Epidermal melanocyte (primary cell): Measurements from ENCODE around the gene LTB4R2.
A peak's percentile ranks its signal among the peaks of the same experiment; 100 is the strongest.

Experiments used
- DNase-seq: peaks from one replicate; pipeline ENCODE4 v3.0.0; 2011; ENCODE audit warnings: low spot score; ENCODE audit not compliant: insufficient read length

The LTB4R2 gene

GRCh38 chr14:24299255-24300191, 10.4 kb upstream of the LTB4R2 start, which contains the start of the genes DHRS1 and NOP9:
Gene DHRS1 (minus strand): TSS chr14:24299780. CDS start chr14:24299106, 674 bp downstream.
Gene NOP9 (plus strand): TSS chr14:24299850. CDS start chr14:24299955, 105 bp downstream.
- peak; percentile 88 for DNase-seq

DNA sequence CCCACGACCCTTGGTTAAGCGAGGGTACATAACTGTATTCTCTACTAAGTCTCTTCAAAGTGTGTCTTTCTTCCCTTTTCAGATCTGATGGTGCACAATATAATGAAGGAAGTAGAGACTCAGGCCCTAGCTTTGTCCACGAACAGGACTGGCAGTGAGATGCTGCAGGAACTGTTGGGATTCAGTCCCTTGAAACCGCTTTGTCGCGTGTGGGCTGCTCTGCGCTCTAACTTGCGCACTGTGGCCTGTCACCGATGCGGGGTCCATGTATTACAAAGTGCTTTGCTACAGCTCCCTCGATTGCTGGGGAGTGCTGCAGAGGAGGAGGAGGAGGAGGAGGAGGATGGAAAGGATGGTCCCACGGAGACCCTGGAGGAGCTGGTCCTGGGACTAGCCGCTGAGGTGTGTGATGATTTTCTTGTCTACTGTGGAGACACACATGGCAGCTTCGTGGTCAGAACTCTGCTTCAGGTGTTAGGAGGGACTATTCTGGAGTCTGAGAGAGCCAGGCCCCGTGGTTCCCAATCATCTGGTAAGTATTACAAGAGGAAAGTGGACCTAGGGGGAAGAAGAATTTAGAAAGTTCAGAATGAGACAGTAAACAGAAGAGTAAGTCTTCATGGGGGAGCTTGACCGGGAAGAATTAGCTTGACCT, 9.5 kb upstream of the LTB4R2 start:
- DNase-seq = no peak

DNA sequence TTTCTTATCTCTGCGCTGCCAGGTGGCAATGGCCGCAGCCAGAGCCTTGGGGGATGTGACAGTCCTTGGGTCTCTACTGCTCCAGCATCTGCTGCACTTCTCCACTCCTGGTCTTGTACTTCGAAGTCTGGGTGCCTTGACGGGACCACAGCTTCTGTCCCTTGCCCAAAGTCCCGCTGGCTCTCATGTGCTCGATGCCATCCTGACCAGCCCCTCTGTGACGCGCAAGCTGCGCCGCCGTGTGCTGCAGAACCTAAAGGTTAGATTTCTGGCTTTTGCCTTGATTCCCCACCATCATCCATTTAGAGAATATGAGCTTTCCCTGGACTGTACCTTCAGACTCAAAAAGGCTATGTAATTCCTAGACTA, 5.9 kb upstream of the LTB4R2 start:
- DNase-seq = no peak

DNA sequence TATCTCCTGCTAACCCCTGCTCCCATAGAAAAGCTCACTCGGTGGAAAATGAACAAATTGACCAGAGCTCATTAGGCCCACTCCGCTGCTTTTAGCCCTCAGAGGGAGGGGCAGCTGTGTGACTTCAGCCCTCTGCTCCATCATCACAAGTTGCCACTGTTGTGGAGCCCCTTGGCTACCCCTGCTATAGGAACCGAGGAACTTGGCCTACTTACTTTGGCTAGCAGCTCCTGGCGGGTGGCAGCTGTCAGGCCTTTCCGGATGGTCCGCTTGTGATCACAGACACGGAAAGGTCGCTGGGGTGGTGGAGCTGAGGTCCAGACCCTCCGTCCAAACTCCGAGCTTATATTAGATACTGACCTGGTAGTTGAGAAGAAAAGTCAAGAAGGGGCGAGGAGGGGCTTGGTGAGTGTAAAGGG, 2.8 kb upstream of the LTB4R2 start:
- DNase-seq = no peak

DNA sequence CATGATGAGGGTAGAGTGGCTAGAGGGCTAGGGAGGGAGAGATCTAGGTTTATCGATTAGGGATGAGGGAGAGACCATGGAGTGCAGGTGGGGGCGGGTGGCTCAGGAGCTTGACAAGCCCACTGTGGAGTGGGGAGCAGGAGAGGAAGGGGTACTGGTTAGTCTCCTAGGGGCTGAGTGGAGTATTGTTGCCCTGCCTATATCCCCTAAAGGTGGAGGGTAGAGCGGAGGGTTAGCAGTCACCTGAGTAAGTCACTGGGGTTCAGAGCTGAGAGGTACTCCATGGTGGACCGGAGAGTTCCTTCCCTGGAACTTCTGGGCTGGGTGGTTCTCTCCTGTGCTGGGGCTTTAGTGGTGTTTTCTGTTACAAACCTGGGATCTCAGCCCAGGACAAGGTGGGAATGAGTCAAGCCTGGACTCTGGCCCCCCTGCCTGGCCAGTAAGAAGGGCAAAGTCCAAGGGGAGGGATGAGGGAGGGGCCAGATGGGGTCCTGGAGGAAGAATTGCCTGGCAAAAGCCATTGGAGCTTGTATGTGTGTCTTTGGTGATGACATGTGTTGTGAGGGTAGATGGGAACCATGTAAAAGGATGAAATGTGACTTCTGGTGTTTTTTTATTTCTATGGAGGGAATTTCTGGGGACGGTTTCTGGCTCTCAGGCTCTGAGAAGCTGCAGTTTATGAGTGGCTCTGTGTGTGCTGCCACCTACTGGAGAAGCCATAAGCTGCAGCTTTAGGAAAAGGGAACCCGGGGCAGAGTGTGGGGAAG, 2.2 kb upstream of the LTB4R2 start, which contains the start of gene CIDEB:
Gene CIDEB, minus strand, starts transcription at position 403 of the 767 bp plus-strand sequence. Its CDS starts 119 bp downstream, at position 284.
- peak; percentile 85 for DNase-seq

DNA sequence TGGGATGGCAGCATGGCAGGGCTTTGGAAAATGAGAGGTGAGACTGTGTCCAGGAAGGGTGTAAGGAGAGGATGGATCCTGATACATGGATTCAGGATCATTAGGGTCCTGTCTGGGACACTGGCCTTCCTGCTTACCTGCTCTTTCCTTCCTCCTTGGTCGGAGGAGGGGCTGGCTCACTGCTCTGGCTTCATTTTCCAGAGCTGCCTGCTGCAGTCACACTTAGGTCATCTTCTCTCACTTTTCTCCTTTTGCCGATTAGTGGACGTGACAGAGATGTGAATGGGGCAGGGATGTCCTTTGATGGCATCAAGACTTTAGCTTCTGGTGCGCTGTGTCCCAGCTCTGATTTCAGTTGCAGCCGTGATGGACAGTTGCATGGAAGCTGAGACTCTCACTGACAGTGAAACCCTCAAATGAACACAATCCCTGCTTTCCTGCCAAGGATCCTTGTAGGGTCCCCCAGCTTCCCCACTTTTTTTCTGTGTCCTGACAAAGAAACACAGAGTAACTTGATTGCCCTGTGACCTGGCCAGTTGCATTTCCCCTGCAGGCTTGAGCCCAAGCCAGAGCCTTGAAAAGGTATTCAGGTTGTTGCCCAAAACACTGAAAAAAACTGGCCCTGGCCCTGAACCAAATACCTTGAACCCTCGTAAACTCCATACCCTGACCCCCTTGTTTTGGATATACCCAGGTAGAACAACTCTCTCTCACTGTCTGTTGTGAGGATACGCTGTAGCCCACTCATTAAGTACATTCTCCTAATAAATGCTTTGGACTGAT, 1.4 kb upstream of the LTB4R2 start:
- DNase-seq = no peak

DNA sequence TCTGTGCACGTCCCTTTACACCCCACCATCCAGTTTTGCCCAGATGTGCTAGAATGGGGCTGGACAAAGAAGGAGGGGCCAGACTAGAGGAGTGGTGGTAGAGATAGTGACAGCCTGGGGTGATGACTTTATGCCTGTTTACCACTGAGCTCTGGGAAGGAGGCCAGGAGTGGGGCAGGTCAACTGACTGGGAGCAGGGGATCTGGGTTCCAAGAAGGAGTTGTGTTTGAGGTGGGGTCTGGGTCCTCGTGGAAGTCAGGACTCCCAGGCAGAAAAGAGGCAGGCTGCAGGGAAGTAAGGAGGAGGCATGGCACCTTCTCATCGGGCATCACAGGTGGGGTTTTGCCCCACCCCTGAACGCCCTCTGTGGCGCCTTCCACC, 315 bp downstream of the LTB4R2 start:
- DNase-seq = no peak

GRCh38 chr14:24310646-24311604, 985 bp downstream of the LTB4R2 start, which contains the start of gene LTB4R:
Gene LTB4R (plus strand): TSS chr14:24311502. CDS start chr14:24315652, 4,150 bp downstream.
- DNase-seq = no peak

GRCh38 chr14:24311837-24312615, 2.1 kb downstream of the LTB4R2 start:
- DNase-seq = no peak

DNA sequence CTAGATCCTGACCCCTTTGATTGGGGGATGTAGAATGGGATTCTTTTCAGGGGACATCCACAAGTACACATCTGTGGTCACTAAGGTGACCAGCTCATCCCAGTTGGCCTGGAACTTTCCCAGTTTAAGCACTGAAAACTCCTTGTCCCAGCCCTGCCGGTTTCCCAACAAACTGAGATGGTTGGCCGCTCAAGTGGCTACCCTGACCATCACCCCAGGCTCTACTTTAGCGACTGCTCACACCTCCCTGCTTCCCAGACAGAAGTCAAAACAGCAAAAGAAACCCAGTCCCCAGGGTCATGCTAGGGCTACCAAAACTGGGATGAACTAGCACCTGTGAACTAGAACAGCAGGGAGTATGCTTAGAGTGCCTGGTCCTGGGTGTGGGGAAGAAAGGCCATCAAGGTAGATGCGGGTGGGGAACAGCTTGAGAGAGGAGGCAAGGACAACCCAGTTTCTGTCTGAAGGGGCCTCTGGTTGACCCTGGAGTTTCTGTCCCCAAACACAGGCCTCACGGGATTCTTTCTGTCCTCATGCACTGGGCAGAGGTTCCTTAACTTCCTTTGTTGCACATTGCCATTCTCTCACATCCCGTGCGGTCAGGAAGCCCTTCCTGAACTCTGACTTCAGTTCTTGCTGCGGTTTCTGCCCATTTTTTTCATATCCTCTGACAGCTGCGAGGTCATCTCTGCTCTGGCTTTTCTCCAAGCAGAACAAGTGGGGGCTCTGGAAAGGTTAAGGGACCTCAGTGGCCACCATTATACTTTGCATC, 3.0 kb downstream of the LTB4R2 start:
- DNase-seq = no peak

GRCh38 chr14:24313913-24314312, 4.0 kb downstream of the LTB4R2 start:
- DNase-seq = no peak

GRCh38 chr14:24314377-24315193, 4.6 kb downstream of the LTB4R2 start:
- DNase-seq = no peak

DNA sequence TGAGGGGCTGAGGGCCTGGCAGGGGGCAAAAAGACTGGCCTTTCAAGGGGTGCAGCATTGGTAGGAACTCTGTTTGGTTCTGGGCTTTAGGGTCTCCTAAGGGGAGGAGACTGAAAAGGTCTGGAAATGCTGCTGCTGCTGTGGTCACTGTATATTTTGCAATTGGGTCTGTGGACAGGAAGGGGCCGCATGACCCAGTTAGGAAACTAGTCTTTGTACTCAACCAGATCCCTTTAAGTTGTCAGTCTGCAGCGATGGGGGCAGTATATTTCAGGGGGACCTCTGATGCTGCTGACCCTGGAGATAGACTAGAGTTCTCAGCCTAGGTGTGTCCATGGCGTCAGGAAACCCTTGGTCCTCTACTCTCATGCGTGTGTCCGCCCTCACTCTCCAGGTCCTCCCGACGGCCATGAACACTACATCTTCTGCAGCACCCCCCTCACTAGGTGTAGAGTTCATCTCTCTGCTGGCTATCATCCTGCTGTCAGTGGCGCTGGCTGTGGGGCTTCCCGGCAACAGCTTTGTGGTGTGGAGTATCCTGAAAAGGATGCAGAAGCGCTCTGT, 5.4 kb downstream of the LTB4R2 start:
- no peak for DNase-seq

DNA sequence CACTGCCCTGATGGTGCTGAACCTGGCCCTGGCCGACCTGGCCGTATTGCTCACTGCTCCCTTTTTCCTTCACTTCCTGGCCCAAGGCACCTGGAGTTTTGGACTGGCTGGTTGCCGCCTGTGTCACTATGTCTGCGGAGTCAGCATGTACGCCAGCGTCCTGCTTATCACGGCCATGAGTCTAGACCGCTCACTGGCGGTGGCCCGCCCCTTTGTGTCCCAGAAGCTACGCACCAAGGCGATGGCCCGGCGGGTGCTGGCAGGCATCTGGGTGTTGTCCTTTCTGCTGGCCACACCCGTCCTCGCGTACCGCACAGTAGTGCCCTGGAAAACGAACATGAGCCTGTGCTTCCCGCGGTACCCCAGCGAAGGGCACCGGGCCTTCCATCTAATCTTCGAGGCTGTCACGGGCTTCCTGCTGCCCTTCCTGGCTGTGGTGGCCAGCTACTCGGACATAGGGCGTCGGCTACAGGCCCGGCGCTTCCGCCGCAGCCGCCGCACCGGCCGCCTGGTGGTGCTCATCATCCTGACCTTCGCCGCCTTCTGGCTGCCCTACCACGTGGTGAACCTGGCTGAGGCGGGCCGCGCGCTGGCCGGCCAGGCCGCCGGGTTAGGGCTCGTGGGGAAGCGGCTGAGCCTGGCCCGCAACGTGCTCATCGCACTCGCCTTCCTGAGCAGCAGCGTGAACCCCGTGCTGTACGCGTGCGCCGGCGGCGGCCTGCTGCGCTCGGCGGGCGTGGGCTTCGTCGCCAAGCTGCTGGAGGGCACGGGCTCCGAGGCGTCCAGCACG, 6.1 kb downstream of the LTB4R2 start:
- no peak for DNase-seq

DNA sequence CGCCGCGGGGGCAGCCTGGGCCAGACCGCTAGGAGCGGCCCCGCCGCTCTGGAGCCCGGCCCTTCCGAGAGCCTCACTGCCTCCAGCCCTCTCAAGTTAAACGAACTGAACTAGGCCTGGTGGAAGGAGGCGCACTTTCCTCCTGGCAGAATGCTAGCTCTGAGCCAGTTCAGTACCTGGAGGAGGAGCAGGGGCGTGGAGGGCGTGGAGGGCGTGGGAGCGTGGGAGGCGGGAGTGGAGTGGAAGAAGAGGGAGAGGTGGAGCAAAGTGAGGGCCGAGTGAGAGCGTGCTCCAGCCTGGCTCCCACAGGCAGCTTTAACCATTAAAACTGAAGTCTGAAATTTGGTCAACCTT, 6.6 kb downstream of the LTB4R2 start:
- no peak for DNase-seq
